HG03575 (cell line): ENCODE results near the gene TGFBI.

ENCODE experiments used
- ATAC-seq: cut with Tn5 transposase; IDR thresholded peaks from one replicate; pipeline ENCODE4 v1.9.1; 2021; ENCODE audit not compliant: unreplicated experiment, insufficient number of reproducible peaks, low FRiP score; ENCODE audit errors: extremely low read depth

Gene TGFBI

GRCh38 chr5:136106351-136107031 is 77.7 kb downstream of the TGFBI start:
- no peak for ATAC-seq

GRCh38 chr5:136108180-136108611 is 79.4 kb downstream of the TGFBI start:
- ATAC-seq = no peak

DNA sequence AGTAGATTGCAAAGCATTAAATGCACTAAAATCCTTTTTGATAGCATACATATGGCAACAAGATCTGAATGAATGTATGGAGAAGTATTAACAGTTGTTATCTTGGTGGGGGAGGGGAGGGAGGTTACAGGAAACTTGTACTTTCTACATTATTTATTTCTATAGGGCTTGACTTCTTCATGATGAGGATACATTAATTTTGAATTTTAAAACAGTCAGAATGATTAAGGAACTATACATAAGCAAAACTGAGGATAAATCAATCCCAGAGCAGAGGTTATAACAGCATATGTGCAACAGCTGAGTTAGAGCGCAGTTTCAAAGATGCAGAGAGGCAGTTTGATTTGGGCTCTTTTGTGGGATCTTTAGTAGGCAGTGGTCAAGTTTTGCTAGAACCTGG is 80.0 kb downstream of the TGFBI start:
- ATAC-seq = no peak

GRCh38 chr5:136109453-136110135 is 80.8 kb downstream of the TGFBI start:
- no peak for ATAC-seq
